Thoracic aorta (tissue), 2 donors: ENCODE results near the gene TTBK1. TPM values are rescaled to one million over a fixed set of nuclear protein-coding genes. Genes with fewer than 3 reads are reported as not detected.
A peak's percentile ranks its signal among the peaks of the same experiment; 100 is the strongest.

ENCODE experiments used
- ATAC-seq: fragments of 150-250 bp; one replicate; pipeline ENCODE4 v1.8.0; 2017; ENCODE audit warnings: low read depth; ENCODE audit not compliant: insufficient number of reproducible peaks, low FRiP score
- DNase-seq: peaks from one replicate; pipeline ENCODE4 v3.0.0-alpha.2; 2020; ENCODE audit warnings: low spot score
- H3K27ac ChIP-seq, 2 donors: fragments of 200-600 bp; sonication (generic); 1 replicate in 1 of 2; 2 replicates in 1 of 2; pipeline ENCODE4 v1.5.1; 2016; ENCODE audit warnings: mild to moderate bottlenecking in 2 of 2, moderate library complexity in 2 of 2
- H3K27me3 ChIP-seq: fragments of 200-600 bp; sonication (generic); replicated peaks from 2 replicates; pipeline ENCODE4 v1.6.0; 2016; ENCODE audit warnings: mild to moderate bottlenecking; ENCODE audit not compliant: insufficient read depth
- H3K36me3 ChIP-seq: fragments of 200-600 bp; sonication (generic); one replicate; pipeline ENCODE4 v1.5.1; 2016
- H3K4me1 ChIP-seq, 2 donors: fragments of 200-600 bp; sonication (generic); 1 replicate in 1 of 2; 2 replicates in 1 of 2; pipeline versions ENCODE4 v1.5.1 to v1.6.0; 2016; ENCODE audit warnings: low read depth in 2 of 2, mild to moderate bottlenecking in 1 of 2; ENCODE audit not compliant: control insufficient read depth in 1 of 2
- H3K4me3 ChIP-seq: fragments of 200-600 bp; sonication (generic); 2 replicates; pipeline ENCODE4 v1.5.1; 2016; ENCODE audit warnings: mild to moderate bottlenecking
- H3K9me3 ChIP-seq: fragments of 200-600 bp; sonication (generic); 2 replicates; pipeline ENCODE4 v1.5.1; 2016
- total RNA-seq, 2 donors: library from RNA; depleted of rRNA; stranded (reverse); fragments of >200 nt; gene quantifications; one replicate each; pipeline versions ENCODE4 v1.1.0 to v1.2.3, GENCODE V29; 2016
- TF ChIP-seq, protein P1 (sequence below): fragments of 200-600 bp; sonication (generic); IDR thresholded peaks from one replicate; pipeline ENCODE4 v1.5.1; 2019; ENCODE audit warnings: antibody characterized with exemption

Gene TTBK1
- total RNA-seq, 2 donors from 2014 or later, result not detected

GRCh38 chr6:43308101-43308989, 65.1 kb downstream of the TTBK1 start, which contains the start of gene CRIP3:
TSS of gene CRIP3 (minus strand) at chr6:43308826. CDS start at chr6:43308792, 34 bp downstream.
- TF ChIP-seq, protein P1, sequence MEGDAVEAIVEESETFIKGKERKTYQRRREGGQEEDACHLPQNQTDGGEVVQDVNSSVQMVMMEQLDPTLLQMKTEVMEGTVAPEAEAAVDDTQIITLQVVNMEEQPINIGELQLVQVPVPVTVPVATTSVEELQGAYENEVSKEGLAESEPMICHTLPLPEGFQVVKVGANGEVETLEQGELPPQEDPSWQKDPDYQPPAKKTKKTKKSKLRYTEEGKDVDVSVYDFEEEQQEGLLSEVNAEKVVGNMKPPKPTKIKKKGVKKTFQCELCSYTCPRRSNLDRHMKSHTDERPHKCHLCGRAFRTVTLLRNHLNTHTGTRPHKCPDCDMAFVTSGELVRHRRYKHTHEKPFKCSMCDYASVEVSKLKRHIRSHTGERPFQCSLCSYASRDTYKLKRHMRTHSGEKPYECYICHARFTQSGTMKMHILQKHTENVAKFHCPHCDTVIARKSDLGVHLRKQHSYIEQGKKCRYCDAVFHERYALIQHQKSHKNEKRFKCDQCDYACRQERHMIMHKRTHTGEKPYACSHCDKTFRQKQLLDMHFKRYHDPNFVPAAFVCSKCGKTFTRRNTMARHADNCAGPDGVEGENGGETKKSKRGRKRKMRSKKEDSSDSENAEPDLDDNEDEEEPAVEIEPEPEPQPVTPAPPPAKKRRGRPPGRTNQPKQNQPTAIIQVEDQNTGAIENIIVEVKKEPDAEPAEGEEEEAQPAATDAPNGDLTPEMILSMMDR, result no peak
- DNase-seq, result no peak
- Histone ChIP-seq H3K9me3 (no peaks in the 10 kb centered on the region), H3K27me3 (no peaks in the 10 kb centered on the region), H3K4me1 (peaks cover 0 to 11% of the 10 kb centered on the region in 2 donors), H3K36me3 (no peaks in the 10 kb centered on the region), H3K27ac (no peak within 1 kb of the TSS), H3K4me3 (peak within 1 kb of the TSS; percentile 62)
- no peak for ATAC-seq

DNA sequence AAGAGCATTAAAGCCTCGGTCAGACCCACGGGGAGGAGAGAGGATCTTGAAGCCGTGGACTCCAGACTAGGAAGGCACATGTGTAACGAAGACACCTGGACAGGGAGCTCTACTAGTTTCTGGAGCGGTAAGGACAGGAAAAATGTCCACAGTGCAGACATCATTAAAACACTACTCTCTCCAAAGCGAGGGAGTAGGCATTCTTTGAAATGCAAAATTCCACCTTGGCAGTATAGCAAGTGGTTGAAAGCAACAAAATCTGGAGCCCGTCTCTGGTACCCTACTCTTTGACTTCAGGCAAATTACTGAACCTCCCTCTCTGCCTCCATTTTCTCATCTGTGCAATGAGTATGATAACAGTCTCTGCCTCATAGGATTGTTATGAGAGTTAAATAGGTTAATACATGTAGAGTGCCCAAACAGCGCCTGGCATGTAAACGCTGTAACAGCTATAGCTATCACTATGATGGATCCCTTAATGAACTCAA, 65.8 kb downstream of the TTBK1 start:
- H3K4me1 ChIP-seq, result peaks cover 0 to 11% of the 10 kb centered on the region in 2 donors
- H3K4me3 ChIP-seq, result peak overlapping the region; percentile 62
- ATAC-seq, result no peak
- no peaks in the 10 kb centered on the region for H3K36me3 ChIP-seq
- H3K9me3 ChIP-seq, result no peaks in the 10 kb centered on the region
- TF ChIP-seq, protein P1, result no peak
- H3K27ac ChIP-seq, result no peak overlapping the region
- no peak for DNase-seq
- H3K27me3 ChIP-seq, result no peaks in the 10 kb centered on the region

DNA sequence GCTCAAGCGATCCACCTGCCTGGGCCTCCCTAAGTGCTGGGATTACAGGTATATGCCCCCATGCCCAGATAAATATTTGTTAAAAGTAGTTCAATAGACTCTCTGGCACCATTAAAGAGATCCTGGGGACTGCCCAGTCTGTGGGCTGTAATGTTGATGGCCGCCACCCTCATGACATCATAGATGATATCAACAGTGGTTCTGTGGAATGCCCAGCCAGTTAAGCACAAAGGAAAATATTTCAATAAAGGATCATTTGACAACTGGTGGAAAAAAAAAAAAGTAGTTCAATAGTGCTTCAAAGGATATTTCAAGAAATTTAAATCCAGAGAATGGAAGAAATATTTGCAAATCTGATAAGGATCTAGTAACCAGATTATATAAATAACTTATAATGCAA, 66.9 kb downstream of the TTBK1 start:
- no peak for ATAC-seq
- TF ChIP-seq, protein P1, result no peak

DNA sequence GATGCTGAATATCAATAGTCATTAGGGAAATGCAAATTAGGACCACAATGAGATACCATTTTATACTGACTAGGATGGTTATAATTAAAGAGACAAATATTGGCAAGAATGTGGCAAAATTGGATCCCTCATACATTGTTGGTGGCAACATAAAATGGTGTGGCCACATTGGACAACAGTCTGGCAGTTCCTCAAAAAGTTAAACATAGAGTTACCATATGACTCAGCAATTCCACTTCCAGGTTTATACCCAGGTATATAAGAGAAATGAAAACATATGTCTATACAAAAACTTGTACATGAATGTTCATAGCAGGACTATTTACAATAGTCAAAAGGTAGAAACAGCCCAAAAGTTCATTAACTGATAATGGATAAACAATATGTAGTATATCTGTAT, 67.3 kb downstream of the TTBK1 start:
- TF ChIP-seq, protein P1, result no peak

More for the DNA sequence above, 66.9 kb downstream of the TTBK1 start:
- Histone ChIP-seq H3K36me3 (no peaks in the 10 kb centered on the region), H3K27me3 (no peaks in the 10 kb centered on the region), H3K4me3 (no peak overlapping the region), H3K4me1 (peaks cover 0 to 11% of the 10 kb centered on the region in 2 donors), H3K27ac (no peak overlapping the region), H3K9me3 (no peaks in the 10 kb centered on the region)
- DNase-seq, result no peak

DNA sequence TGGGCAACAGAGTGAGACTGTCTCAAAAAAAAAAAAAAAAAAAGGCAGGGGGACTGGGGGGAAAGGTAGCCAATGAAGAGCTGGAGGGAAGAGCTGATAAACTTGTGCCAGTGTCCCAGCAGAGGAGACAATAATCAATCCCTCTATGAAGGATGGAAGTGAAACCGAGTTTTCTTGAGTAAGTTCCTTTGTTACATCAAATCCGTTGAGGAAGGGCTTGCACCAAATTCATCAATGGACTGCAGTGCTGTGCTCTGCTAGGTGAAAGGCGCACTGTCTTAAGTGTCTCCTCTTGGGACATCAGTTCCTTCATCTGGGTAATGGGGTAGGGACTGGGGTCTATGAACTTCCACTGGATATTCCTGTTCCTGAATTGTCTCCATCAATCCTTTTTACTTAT, 68.4 kb downstream of the TTBK1 start:
- no peak for ATAC-seq
- Histone ChIP-seq H3K9me3 (no peaks in the 10 kb centered on the region), H3K36me3 (no peaks in the 10 kb centered on the region)

More for the DNA sequence above, 67.3 kb downstream of the TTBK1 start:
- Histone ChIP-seq H3K27ac (no peak overlapping the region), H3K4me3 (no peak overlapping the region), H3K36me3 (no peaks in the 10 kb centered on the region), H3K27me3 (no peaks in the 10 kb centered on the region), H3K4me1 (peaks cover 0 to 11% of the 10 kb centered on the region in 2 donors), H3K9me3 (no peaks in the 10 kb centered on the region)
- no peak for DNase-seq
- no peak for ATAC-seq

More for the DNA sequence above, 68.4 kb downstream of the TTBK1 start:
- no peak overlapping the region for H3K4me3 ChIP-seq
- DNase-seq, result no peak
- no peak overlapping the region for H3K27ac ChIP-seq
- TF ChIP-seq, protein P1, result no peak
- no peaks in the 10 kb centered on the region for H3K27me3 ChIP-seq
- peaks cover 0 to 11% of the 10 kb centered on the region in 2 donors for H3K4me1 ChIP-seq
